Measurements from ENCODE around the gene CDA. TPM values are rescaled to one million over a fixed set of nuclear protein-coding genes. Genes with fewer than 3 reads are reported as not detected.

The CDA gene
- polyA plus RNA-seq, 4 donors: 0.58 to 53.0 (median 4.4) TPM

- Histone ChIP-seq H3K27me3 (ENCODE audit: control insufficient read depth in 3 of 3, insufficient read depth in 3 of 3, low read length in 3 of 3) (peaks cover 3 to 41% (median 20%) of the 10 kb centered on the region in 3 donors), H3K4me1 (ENCODE audit: control insufficient read depth in 3 of 3, insufficient read depth in 2 of 3, low read depth in 1 of 3, low read length in 2 of 3) (peaks cover 0 to 3% (median 0%) of the 10 kb centered on the region in 3 donors), H3K4me3 (ENCODE audit: low read depth in 1 of 3, low read length in 3 of 3) (no peak overlapping the region), H3K27ac (ENCODE audit: low read depth in 1 of 3, low read length in 2 of 3) (peak overlapping the region in 1 of 3 donors; percentile 60), H3K36me3 (ENCODE audit: control insufficient read depth in 3 of 3, insufficient read depth in 2 of 3, low read depth in 1 of 3, low read length in 3 of 3) (no peaks in the 10 kb centered on the region), H3K9me3 (ENCODE audit: control insufficient read depth in 2 of 2, insufficient read depth in 1 of 2, low read depth in 1 of 2, low read length in 1 of 2) (peaks cover 0 to 5% of the 10 kb centered on the region in 2 donors)
- 18 to 34% (median 22%) methylated on average over 7 of the region's 7 CpGs for WGBS, 3 donors
- FAIRE-seq: no peak
- peak; percentile 45 to 60 for DNase-seq
Observed at GRCh38 chr1:20590306-20590777, 1.4 kb downstream of the CDA start.

DNA sequence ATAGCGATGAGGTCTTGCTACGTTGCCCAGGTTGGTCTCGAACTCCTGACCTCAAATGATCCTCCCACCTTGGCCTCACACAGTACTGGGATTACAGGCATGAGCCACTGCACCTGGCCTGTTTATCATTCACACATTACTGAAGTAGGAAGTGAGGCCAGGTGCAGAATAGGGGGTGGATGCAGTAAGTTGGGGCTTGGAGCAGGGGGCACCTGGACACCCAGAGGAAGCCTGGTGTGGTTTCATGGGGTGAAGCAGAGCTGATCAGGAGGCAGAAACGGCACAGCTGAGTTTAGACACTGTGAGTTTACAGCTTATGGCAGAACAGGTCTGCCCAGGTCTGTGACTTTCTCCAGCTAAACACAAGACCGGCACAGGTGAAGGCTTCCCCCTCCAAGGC lies 4.9 kb downstream of the CDA start:
- 49 to 74% (median 63%) methylated on average over 5 of the region's 5 CpGs for WGBS, 3 donors
- Histone ChIP-seq H3K4me3 (ENCODE audit: low read depth in 1 of 3, low read length in 3 of 3) (no peak overlapping the region), H3K4me1 (ENCODE audit: control insufficient read depth in 3 of 3, insufficient read depth in 2 of 3, low read depth in 1 of 3, low read length in 2 of 3) (peaks cover 0 to 2% (median 0%) of the 10 kb centered on the region in 3 donors), H3K27me3 (ENCODE audit: control insufficient read depth in 3 of 3, insufficient read depth in 3 of 3, low read length in 3 of 3) (peaks cover 3 to 31% (median 20%) of the 10 kb centered on the region in 3 donors), H3K27ac (ENCODE audit: low read depth in 1 of 3, low read length in 2 of 3) (no peak overlapping the region), H3K9me3 (ENCODE audit: control insufficient read depth in 2 of 2, insufficient read depth in 1 of 2, low read depth in 1 of 2, low read length in 1 of 2) (no peaks in the 10 kb centered on the region), H3K36me3 (ENCODE audit: control insufficient read depth in 3 of 3, insufficient read depth in 2 of 3, low read depth in 1 of 3, low read length in 3 of 3) (no peaks in the 10 kb centered on the region)
- no peak for FAIRE-seq
- no peak for DNase-seq

- Histone ChIP-seq H3K9me3 (ENCODE audit: control insufficient read depth in 2 of 2, insufficient read depth in 1 of 2, low read depth in 1 of 2, low read length in 1 of 2) (no peaks in the 10 kb centered on the region), H3K27me3 (ENCODE audit: control insufficient read depth in 3 of 3, insufficient read depth in 3 of 3, low read length in 3 of 3) (peaks cover 3 to 21% (median 12%) of the 10 kb centered on the region in 3 donors), H3K27ac (ENCODE audit: low read depth in 1 of 3, low read length in 2 of 3) (no peak overlapping the region), H3K36me3 (ENCODE audit: control insufficient read depth in 3 of 3, insufficient read depth in 2 of 3, low read depth in 1 of 3, low read length in 3 of 3) (no peaks in the 10 kb centered on the region), H3K4me3 (ENCODE audit: low read depth in 1 of 3, low read length in 3 of 3) (no peak overlapping the region), H3K4me1 (ENCODE audit: control insufficient read depth in 3 of 3, insufficient read depth in 2 of 3, low read depth in 1 of 3, low read length in 2 of 3) (no peaks in the 10 kb centered on the region)
- DNase-seq (no peak), FAIRE-seq (no peak)
- 86 to 88% (median 87%) methylated on average over 14 of the region's 14 CpGs for WGBS, 3 donors
Observed at GRCh38 chr1:20594746-20595145, 5.8 kb downstream of the CDA start.

- FAIRE-seq: no peak
- WGBS, 3 donors: 60 to 64% (median 62%) methylated on average over 6 of the region's 6 CpGs
Observed at GRCh38 chr1:20596106-20596505, 7.2 kb downstream of the CDA start.

DNA sequence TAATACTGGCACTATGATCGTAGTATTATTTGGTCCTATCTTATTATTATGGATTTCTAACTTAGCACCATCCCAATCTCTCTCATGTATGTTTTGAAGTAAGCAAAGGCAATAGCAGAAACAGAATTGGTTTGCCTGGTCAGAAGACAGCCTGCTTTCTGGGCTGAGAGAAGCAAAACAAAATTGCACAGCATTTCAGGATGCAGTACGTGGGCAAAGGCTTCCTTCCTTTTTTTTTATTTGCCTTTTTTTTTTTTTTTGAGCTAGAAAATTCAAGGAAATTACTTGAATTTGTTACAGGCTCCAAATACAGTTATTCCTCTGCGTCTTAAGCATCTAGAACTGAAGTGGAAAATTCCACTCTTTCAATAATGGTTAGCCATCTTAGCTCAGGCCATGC lies 8.8 kb downstream of the CDA start:
- WGBS, 3 donors: 63 to 87% (median 69%) methylated on average over 3 of the region's 3 CpGs
- no peak overlapping the region for H3K27ac ChIP-seq (ENCODE audit: low read depth in 1 of 3, low read length in 2 of 3)
- no peaks in the 10 kb centered on the region for H3K9me3 ChIP-seq (ENCODE audit: control insufficient read depth in 2 of 2, insufficient read depth in 1 of 2, low read depth in 1 of 2, low read length in 1 of 2)
- no peaks in the 10 kb centered on the region for H3K4me1 ChIP-seq (ENCODE audit: control insufficient read depth in 3 of 3, insufficient read depth in 2 of 3, low read depth in 1 of 3, low read length in 2 of 3)
- no peak overlapping the region for H3K4me3 ChIP-seq (ENCODE audit: low read depth in 1 of 3, low read length in 3 of 3)
- peaks cover 0 to 3% (median 2%) of the 10 kb centered on the region in 3 donors for H3K27me3 ChIP-seq (ENCODE audit: control insufficient read depth in 3 of 3, insufficient read depth in 3 of 3, low read length in 3 of 3)
- FAIRE-seq (no peak), DNase-seq (no peak)
- H3K36me3 ChIP-seq (ENCODE audit: control insufficient read depth in 3 of 3, insufficient read depth in 2 of 3, low read depth in 1 of 3, low read length in 3 of 3): no peaks in the 10 kb centered on the region

More at GRCh38 chr1:20596106-20596505, 7.2 kb downstream of the CDA start:
- Histone ChIP-seq H3K36me3 (ENCODE audit: control insufficient read depth in 3 of 3, insufficient read depth in 2 of 3, low read depth in 1 of 3, low read length in 3 of 3) (no peaks in the 10 kb centered on the region), H3K4me1 (ENCODE audit: control insufficient read depth in 3 of 3, insufficient read depth in 2 of 3, low read depth in 1 of 3, low read length in 2 of 3) (no peaks in the 10 kb centered on the region), H3K27me3 (ENCODE audit: control insufficient read depth in 3 of 3, insufficient read depth in 3 of 3, low read length in 3 of 3) (peaks cover 3 to 10% (median 3%) of the 10 kb centered on the region in 3 donors), H3K27ac (ENCODE audit: low read depth in 1 of 3, low read length in 2 of 3) (no peak overlapping the region), H3K9me3 (ENCODE audit: control insufficient read depth in 2 of 2, insufficient read depth in 1 of 2, low read depth in 1 of 2, low read length in 1 of 2) (no peaks in the 10 kb centered on the region), H3K4me3 (ENCODE audit: low read depth in 1 of 3, low read length in 3 of 3) (no peak overlapping the region)
- DNase-seq: no peak

- Histone ChIP-seq H3K4me3 (ENCODE audit: low read depth in 1 of 3, low read length in 3 of 3) (no peak overlapping the region), H3K9me3 (ENCODE audit: control insufficient read depth in 2 of 2, insufficient read depth in 1 of 2, low read depth in 1 of 2, low read length in 1 of 2) (no peaks in the 10 kb centered on the region), H3K36me3 (ENCODE audit: control insufficient read depth in 3 of 3, insufficient read depth in 2 of 3, low read depth in 1 of 3, low read length in 3 of 3) (no peaks in the 10 kb centered on the region), H3K27ac (ENCODE audit: low read depth in 1 of 3, low read length in 2 of 3) (no peak overlapping the region), H3K27me3 (ENCODE audit: control insufficient read depth in 3 of 3, insufficient read depth in 3 of 3, low read length in 3 of 3) (peaks cover 0 to 1% (median 0%) of the 10 kb centered on the region in 3 donors), H3K4me1 (ENCODE audit: control insufficient read depth in 3 of 3, insufficient read depth in 2 of 3, low read depth in 1 of 3, low read length in 2 of 3) (no peaks in the 10 kb centered on the region)
- DNase-seq: peak in 1 of 2 donors; percentile 18
- FAIRE-seq: no peak
- WGBS, 3 donors: 42 to 69% (median 64%) methylated on average over 5 of the region's 5 CpGs
Observed at GRCh38 chr1:20600156-20600555, 11.3 kb downstream of the CDA start.

GRCh38 chr1:20601129-20601825 lies 12.4 kb downstream of the CDA start:
- no peak overlapping the region for H3K27ac ChIP-seq (ENCODE audit: low read depth in 1 of 3, low read length in 2 of 3)
- no peaks in the 10 kb centered on the region for H3K36me3 ChIP-seq (ENCODE audit: control insufficient read depth in 3 of 3, insufficient read depth in 2 of 3, low read depth in 1 of 3, low read length in 3 of 3)
- no peak for DNase-seq
- no peaks in the 10 kb centered on the region for H3K9me3 ChIP-seq (ENCODE audit: control insufficient read depth in 2 of 2, insufficient read depth in 1 of 2, low read depth in 1 of 2, low read length in 1 of 2)
- H3K4me1 ChIP-seq (ENCODE audit: control insufficient read depth in 3 of 3, insufficient read depth in 2 of 3, low read depth in 1 of 3, low read length in 2 of 3): no peaks in the 10 kb centered on the region
- H3K4me3 ChIP-seq (ENCODE audit: low read depth in 1 of 3, low read length in 3 of 3): no peak overlapping the region
- 44 to 59% (median 50%) methylated on average over 5 of the region's 5 CpGs for WGBS, 3 donors
- no peaks in the 10 kb centered on the region for H3K27me3 ChIP-seq (ENCODE audit: control insufficient read depth in 3 of 3, insufficient read depth in 3 of 3, low read length in 3 of 3)
- no peak for FAIRE-seq

DNA sequence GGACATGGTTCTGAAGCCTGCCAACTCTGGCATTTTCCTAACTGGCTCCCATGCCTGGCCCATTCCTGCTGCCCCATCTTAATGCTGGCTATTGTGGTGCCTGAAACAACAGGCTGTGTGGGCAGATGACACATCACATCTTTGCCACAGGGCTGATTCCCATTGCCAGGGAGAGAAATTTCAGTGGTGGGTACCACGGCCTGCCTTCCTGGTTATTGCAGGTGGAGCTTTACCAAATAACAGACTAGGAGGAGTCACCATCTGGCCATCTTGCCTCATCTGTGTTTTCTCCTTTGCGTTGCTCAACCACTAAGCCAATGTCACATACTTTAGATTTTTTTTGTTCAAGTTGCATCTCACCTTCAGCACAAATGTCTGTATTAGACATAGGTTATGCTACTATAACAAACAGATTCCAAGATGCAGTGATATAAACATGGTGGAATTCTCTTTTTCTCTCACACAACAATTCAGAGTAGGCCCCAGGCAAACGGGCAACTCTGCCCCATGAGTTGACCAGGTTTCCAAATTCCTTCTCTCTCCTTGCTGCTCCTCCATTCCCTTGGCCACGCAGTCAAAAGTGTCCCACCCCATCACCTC lies 14.1 kb downstream of the CDA start:
- no peak for FAIRE-seq
- H3K36me3 ChIP-seq (ENCODE audit: control insufficient read depth in 3 of 3, insufficient read depth in 2 of 3, low read depth in 1 of 3, low read length in 3 of 3): no peaks in the 10 kb centered on the region
- 83 to 94% (median 93%) methylated on average over 4 of the region's 4 CpGs for WGBS, 3 donors
- no peaks in the 10 kb centered on the region for H3K9me3 ChIP-seq (ENCODE audit: control insufficient read depth in 2 of 2, insufficient read depth in 1 of 2, low read depth in 1 of 2, low read length in 1 of 2)
- no peak overlapping the region for H3K27ac ChIP-seq (ENCODE audit: low read depth in 1 of 3, low read length in 2 of 3)
- DNase-seq: no peak
- H3K4me3 ChIP-seq (ENCODE audit: low read depth in 1 of 3, low read length in 3 of 3): no peak overlapping the region
- peaks cover 0 to 3% (median 0%) of the 10 kb centered on the region in 3 donors for H3K27me3 ChIP-seq (ENCODE audit: control insufficient read depth in 3 of 3, insufficient read depth in 3 of 3, low read length in 3 of 3)
- H3K4me1 ChIP-seq (ENCODE audit: control insufficient read depth in 3 of 3, insufficient read depth in 2 of 3, low read depth in 1 of 3, low read length in 2 of 3): no peaks in the 10 kb centered on the region

Measured in small intestine (tissue), 7 donors.